Measurements from ENCODE around the gene AKT2.
A peak's percentile ranks its signal among the peaks of the same experiment; 100 is the strongest.

Gene AKT2

DNA sequence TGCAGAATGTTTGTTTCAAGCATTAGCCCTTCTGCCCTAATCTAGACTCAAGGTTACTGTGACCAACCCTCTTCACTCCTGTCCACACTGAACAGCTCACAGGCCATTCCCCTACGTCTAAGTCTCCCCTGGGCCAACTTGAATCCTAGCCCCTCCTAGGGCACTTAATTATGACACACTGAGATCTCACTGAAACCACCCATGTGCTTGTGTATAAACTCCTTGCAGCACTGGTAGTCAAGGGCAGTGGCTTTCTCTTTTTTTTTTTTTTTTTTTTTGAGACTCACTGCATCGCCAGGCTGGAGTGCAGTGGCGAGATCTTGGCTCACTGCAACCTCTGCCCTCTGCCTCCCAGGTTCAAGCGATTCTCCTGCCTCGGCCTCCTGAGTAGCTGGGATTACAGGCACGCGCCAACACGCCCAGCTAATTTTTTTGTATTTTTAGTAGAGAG is 1.9 kb upstream of the AKT2 start:
- Mint-ChIP-seq H3K36me3 (ENCODE audit: insufficient read depth) (peaks cover 11% of the 10 kb centered on the region), H3K27me3 (no peaks in the 10 kb centered on the region), H3K27ac (ENCODE audit: low read depth) (peak overlapping the region; percentile 91), H3K9me3 (no peaks in the 10 kb centered on the region), H3K4me3 (peak overlapping the region; percentile 83), H3K4me1 (peaks cover 34% of the 10 kb centered on the region)
- DNase-seq (ENCODE audit: low spot score in 2 of 2) (no peak), ATAC-seq (replicated peaks; ENCODE audit: extremely low read depth, poor library complexity, severe bottlenecking) (no peak)

DNA sequence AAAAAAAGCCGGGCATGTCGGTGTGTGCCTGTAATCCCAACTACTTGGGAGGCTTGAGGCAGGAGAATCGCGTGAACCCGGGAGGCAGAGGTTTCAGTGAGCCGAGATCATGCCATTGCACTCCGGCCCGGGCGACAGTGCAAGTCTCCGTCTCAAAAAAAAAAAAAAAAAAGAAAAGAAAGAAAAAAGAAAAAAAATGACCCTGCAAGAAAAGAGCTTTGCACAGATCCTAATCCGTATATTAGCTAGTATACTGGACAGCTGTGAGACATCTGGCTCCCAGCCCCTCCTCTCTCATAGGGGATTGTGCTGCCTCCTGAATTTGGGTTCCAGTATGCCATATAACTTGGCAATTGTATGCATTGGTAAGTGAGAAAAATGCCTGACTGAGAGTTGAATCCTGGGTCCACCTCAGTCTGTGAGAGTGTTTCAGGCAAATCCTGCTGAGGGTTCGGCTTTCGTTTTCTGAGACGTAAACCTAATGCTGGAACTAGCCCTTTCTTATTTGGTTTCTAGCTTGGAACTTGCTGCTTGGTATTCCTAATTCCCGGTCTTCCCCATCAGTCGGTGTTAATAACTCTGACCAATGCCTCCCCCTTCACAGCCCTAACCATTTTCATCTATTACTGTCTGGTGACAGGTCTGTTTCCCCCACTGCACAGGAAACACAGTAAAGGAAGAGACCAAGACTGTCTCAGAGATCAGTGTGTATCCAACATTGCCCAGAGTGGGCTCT is 1.3 kb upstream of the AKT2 start:
- DNase-seq (ENCODE audit: low spot score in 2 of 2) (no peak), ATAC-seq (replicated peaks; ENCODE audit: extremely low read depth, poor library complexity, severe bottlenecking) (no peak)
- H3K4me1 Mint-ChIP-seq = peaks cover 34% of the 10 kb centered on the region
- peak overlapping the region; percentile 91 for H3K27ac Mint-ChIP-seq (ENCODE audit: low read depth)
- H3K9me3 Mint-ChIP-seq = no peaks in the 10 kb centered on the region
- H3K4me3 Mint-ChIP-seq = peak overlapping the region; percentile 83
- H3K27me3 Mint-ChIP-seq = no peaks in the 10 kb centered on the region
- peaks cover 11% of the 10 kb centered on the region for H3K36me3 Mint-ChIP-seq (ENCODE audit: insufficient read depth)

- Mint-ChIP-seq H3K4me1 (peaks cover 39% of the 10 kb centered on the region), H3K36me3 (ENCODE audit: insufficient read depth) (peaks cover 13% of the 10 kb centered on the region), H3K9me3 (no peaks in the 10 kb centered on the region), H3K27ac (ENCODE audit: low read depth) (peak overlapping the region; percentile 91), H3K27me3 (no peaks in the 10 kb centered on the region), H3K4me3 (peak overlapping the region; percentile 83)
- peak; percentile 91 to 99 for DNase-seq (ENCODE audit: low spot score in 2 of 2)
- ATAC-seq (replicated peaks; ENCODE audit: extremely low read depth, poor library complexity, severe bottlenecking) = peak; percentile 80
Observed at GRCh38 chr19:40285353-40286234, 449 bp upstream of the AKT2 start.

GRCh38 chr19:40284251-40284500 is 969 bp downstream of the AKT2 start:
- ATAC-seq (replicated peaks; ENCODE audit: extremely low read depth, poor library complexity, severe bottlenecking) = no peak
- DNase-seq (ENCODE audit: low spot score in 2 of 2) = no peak

GRCh38 chr19:40283414-40284250 is 1.5 kb downstream of the AKT2 start:
- Mint-ChIP-seq H3K4me3 (peak overlapping the region; percentile 83), H3K9me3 (no peaks in the 10 kb centered on the region), H3K4me1 (peaks cover 52% of the 10 kb centered on the region), H3K27ac (ENCODE audit: low read depth) (peak overlapping the region; percentile 91), H3K27me3 (no peaks in the 10 kb centered on the region), H3K36me3 (ENCODE audit: insufficient read depth) (peaks cover 13% of the 10 kb centered on the region)
- ATAC-seq (replicated peaks; ENCODE audit: extremely low read depth, poor library complexity, severe bottlenecking) = no peak
- DNase-seq (ENCODE audit: low spot score in 2 of 2) = no peak

More at GRCh38 chr19:40284251-40284500, 969 bp downstream of the AKT2 start:
- Mint-ChIP-seq H3K4me1 (peaks cover 50% of the 10 kb centered on the region), H3K4me3 (peak overlapping the region; percentile 83), H3K9me3 (no peaks in the 10 kb centered on the region), H3K27ac (ENCODE audit: low read depth) (peak overlapping the region; percentile 91), H3K27me3 (no peaks in the 10 kb centered on the region), H3K36me3 (ENCODE audit: insufficient read depth) (peaks cover 13% of the 10 kb centered on the region)

GRCh38 chr19:40282920-40283319 is 2.2 kb downstream of the AKT2 start:
- peaks cover 59% of the 10 kb centered on the region for H3K4me1 Mint-ChIP-seq
- no peak for ATAC-seq (replicated peaks; ENCODE audit: extremely low read depth, poor library complexity, severe bottlenecking)
- no peaks in the 10 kb centered on the region for H3K27me3 Mint-ChIP-seq
- H3K9me3 Mint-ChIP-seq = no peaks in the 10 kb centered on the region
- peak overlapping the region; percentile 91 for H3K27ac Mint-ChIP-seq (ENCODE audit: low read depth)
- peak overlapping the region; percentile 83 for H3K4me3 Mint-ChIP-seq
- no peak for DNase-seq (ENCODE audit: low spot score in 2 of 2)
- peaks cover 13% of the 10 kb centered on the region for H3K36me3 Mint-ChIP-seq (ENCODE audit: insufficient read depth)

DNA sequence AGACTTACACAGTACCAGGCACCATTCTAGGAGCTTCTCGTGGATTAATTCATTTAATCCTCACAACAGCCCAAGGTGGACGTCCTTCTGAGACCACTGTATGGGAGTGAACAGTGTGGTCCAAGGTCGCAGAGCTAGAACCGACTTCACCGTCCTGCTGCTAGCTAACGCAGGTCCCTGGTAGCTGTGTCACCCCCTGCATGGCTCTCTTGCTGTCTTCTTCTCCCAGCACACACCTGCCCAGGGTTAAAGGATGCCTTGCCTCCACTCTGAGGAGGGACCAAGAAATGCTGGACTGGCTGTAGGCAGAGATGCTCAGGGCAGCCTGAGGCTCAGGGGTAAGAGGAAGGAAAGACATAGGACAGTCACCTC is 3.0 kb downstream of the AKT2 start:
- no peak overlapping the region for H3K27ac Mint-ChIP-seq (ENCODE audit: low read depth)
- peaks cover 16% of the 10 kb centered on the region for H3K36me3 Mint-ChIP-seq (ENCODE audit: insufficient read depth)
- no peaks in the 10 kb centered on the region for H3K9me3 Mint-ChIP-seq
- no peak overlapping the region for H3K4me3 Mint-ChIP-seq
- H3K4me1 Mint-ChIP-seq = peaks cover 66% of the 10 kb centered on the region
- H3K27me3 Mint-ChIP-seq = no peaks in the 10 kb centered on the region
- DNase-seq (ENCODE audit: low spot score in 2 of 2) (no peak), ATAC-seq (replicated peaks; ENCODE audit: extremely low read depth, poor library complexity, severe bottlenecking) (no peak)

DNA sequence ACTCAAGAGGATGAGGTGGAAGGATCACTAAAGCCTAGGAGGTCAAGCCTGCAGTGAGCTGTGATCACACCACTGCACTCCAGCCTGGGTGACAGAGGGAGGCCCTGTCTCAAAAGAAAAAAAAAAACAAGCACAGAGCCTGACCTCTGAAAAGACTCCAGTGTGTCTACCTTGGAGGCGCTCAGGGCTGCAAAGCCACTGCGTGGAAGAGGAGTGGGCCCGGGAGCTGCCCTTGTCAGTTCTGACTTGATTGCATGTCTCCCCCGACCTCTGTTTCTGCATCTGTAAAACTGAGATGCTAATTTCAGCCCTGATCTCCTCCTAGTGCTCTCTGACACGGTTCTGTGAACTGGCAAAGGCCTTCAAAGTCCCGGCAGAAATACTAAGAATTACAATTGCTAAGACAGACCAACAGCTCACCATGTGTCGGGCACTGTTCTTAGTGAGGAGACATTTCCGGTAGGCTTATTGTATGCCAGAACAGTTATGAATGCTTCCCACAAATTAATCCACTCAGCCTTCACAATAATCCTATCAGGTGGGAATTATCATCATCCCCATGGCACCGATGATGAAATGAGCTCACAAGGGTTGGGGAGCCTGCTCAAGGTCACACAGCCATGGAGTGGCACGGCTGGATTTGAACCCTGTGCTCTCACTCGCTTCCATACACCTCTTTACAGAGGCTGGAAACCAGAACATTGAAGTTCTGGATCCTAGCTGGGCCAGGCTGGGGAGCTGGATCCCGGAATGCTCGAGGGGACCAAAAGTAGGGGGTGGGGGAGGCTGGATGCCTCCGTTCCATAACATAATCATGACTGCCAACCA is 3.5 kb downstream of the AKT2 start:
- Mint-ChIP-seq H3K9me3 (no peaks in the 10 kb centered on the region), H3K27ac (ENCODE audit: low read depth) (no peak overlapping the region), H3K4me3 (no peak overlapping the region), H3K36me3 (ENCODE audit: insufficient read depth) (peaks cover 16% of the 10 kb centered on the region), H3K4me1 (peaks cover 63% of the 10 kb centered on the region), H3K27me3 (no peaks in the 10 kb centered on the region)
- ATAC-seq (replicated peaks; ENCODE audit: extremely low read depth, poor library complexity, severe bottlenecking) (no peak), DNase-seq (ENCODE audit: low spot score in 2 of 2) (no peak)

DNA sequence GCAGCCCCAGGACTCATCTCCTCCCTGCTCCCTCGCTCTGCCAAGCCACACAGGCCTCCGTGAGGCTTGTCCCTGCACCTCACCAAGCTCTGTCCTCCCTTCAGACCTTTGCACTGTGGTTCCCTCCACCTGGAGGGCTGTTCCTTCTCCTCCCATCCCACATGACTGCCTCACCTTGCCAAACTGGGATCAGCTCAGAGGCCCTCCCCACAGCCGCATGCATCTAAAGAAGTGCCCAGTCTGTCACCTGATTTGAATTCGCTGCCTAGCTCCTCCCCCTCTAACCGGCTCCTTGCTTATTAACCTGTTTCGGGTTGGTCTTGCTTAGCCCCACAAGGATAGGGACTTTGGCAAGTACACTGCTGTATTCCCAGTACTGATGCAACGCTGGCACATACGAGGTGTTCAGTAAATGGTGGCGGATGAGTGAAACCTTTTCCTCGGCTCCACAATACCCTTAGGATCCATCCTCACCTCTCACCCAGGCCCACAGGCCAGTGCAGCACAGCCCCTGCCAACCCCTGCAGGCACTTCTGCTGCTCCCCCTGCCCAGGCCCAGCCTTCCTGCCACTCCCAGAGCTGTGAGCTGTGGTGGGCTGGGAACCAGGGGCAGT is 4.4 kb downstream of the AKT2 start:
- H3K36me3 Mint-ChIP-seq (ENCODE audit: insufficient read depth) = peaks cover 20% of the 10 kb centered on the region
- ATAC-seq (replicated peaks; ENCODE audit: extremely low read depth, poor library complexity, severe bottlenecking) = no peak
- H3K27me3 Mint-ChIP-seq = no peaks in the 10 kb centered on the region
- peak overlapping the region; percentile 89 for H3K27ac Mint-ChIP-seq (ENCODE audit: low read depth)
- peaks cover 57% of the 10 kb centered on the region for H3K4me1 Mint-ChIP-seq
- no peak for DNase-seq (ENCODE audit: low spot score in 2 of 2)
- H3K9me3 Mint-ChIP-seq = no peaks in the 10 kb centered on the region
- peak overlapping the region; percentile 26 for H3K4me3 Mint-ChIP-seq

DNA sequence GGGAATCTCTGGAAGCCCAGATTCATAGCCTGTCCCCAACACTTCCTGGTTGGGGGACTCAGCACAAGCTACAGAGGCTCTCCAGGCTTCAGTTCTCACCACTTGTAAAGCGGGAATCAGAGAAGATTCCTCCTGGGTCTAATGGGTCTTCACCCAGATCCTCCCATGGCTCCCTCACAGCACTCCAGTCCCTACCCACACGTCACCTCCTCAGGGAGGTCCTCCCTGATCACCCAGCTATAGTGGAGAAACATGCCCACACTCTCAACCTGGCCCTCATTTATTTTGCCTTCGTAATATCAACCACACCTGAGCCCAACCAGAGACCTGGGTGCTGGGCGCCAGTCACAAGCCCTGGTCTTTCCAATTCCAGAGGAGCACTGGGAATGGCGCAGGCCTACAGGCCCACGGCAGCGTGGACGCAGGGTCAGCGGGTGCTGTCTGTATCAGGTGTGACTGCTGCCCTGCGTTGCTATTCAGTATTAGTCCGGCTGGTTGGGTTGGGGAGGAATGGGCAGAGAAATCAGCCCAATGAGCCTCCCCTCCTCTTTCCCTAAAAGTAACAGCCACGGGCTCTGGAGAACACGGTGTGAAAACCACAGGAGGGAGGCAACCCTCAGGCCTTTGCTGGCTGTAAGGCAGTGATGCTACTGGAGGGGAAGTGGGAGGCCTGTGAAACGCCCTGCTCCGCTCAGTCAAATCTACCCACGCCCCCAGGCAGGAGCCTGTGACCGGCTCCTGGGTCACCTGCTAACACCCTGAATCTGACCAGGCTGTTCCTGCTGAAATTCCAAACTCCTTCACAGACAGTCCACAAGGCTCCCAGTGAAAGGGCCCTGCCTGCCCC is 5.2 kb downstream of the AKT2 start:
- Mint-ChIP-seq H3K9me3 (no peaks in the 10 kb centered on the region), H3K4me1 (peaks cover 59% of the 10 kb centered on the region), H3K4me3 (peak overlapping the region; percentile 26), H3K27ac (ENCODE audit: low read depth) (peak overlapping the region; percentile 89), H3K27me3 (no peaks in the 10 kb centered on the region), H3K36me3 (ENCODE audit: insufficient read depth) (peaks cover 16% of the 10 kb centered on the region)
- DNase-seq (ENCODE audit: low spot score in 2 of 2) (no peak), ATAC-seq (replicated peaks; ENCODE audit: extremely low read depth, poor library complexity, severe bottlenecking) (no peak)

DNA sequence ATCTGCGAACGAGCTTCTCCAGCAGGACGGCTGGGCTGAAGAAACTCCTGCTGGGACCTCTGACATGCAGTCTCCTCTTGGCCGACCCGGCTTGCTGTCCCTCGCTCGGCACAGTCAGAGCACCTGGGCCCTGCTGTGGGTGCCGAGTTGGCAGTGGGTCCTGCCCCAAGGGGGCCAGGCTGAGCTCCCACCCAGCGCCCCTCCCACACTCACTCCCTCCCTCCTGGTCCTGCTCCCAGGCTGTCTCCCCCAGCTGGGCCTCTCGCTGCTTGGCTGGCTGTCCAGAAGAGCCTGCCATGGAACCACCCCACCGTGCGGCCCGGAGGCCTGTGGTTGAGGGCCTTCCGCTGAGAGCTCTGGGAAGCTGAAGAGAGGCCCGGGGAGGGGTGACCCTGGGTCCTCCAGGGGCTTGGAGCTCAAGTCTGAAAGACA is 6.0 kb downstream of the AKT2 start:
- Mint-ChIP-seq H3K4me3 (no peak overlapping the region), H3K27ac (ENCODE audit: low read depth) (peak overlapping the region; percentile 44)

More for the DNA sequence above, 6.0 kb downstream of the AKT2 start:
- no peaks in the 10 kb centered on the region for H3K27me3 Mint-ChIP-seq
- H3K9me3 Mint-ChIP-seq = no peaks in the 10 kb centered on the region
- peaks cover 10% of the 10 kb centered on the region for H3K36me3 Mint-ChIP-seq (ENCODE audit: insufficient read depth)
- ATAC-seq (replicated peaks; ENCODE audit: extremely low read depth, poor library complexity, severe bottlenecking) (no peak), DNase-seq (ENCODE audit: low spot score in 2 of 2) (no peak)
- H3K4me1 Mint-ChIP-seq = peaks cover 62% of the 10 kb centered on the region

Measured in central memory CD8-positive, alpha-beta T cell (primary cell).